ENCODE results near the gene UBE2D2.

UBE2D2 gene

DNA sequence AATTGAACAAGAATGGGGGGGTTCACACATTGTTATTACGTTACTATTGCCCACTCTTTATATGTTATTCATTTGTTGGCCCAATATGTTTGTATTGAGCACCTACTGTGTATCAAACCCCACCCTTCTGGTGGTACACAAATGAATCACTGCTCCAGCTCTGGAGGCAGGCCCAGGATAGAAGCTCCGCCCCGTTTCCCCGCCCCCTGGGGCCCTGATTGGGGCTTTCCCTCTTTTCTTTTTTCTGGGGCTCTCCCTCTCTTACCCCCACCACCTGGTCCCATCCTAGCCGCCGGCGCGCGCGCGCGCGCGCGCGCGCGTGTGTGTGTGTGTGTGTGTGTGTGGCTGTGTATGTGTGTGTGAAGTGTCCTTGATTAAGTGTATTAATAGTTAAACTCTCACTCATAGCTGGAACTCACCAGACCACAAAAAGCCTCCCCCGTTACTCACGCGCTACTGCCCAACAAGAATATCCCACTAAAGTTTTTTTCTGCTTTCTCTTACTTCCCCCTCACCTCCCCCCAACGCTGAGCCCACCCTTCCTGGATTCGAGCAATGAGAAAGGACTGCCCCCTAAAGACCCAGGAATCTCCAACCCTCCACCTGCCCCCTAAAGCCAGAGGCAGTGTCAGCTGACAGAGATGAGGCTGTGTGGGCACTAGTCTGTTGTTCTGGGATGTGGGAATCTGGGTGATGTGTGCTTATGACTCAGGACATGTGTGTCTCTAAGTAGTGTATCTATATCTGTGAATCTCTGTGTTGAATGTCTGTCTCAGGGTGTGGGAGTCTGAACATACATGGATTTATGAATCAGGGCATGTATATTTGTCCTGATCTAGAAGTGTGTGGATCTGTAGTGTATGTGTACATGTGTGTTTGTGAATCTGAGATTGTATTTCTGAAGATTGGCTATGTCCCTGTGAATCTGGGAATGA lies 91.0 kb downstream of the UBE2D2 start:
- no peak for TF ChIP-seq CTCF (conservative IDR thresholded peaks at IDR 0.05)
- peak overlapping the region; percentile 90 for H3K27ac ChIP-seq

- H3K27ac ChIP-seq: peak overlapping the region; percentile 90
- TF ChIP-seq CTCF (conservative IDR thresholded peaks at IDR 0.05): no peak
Observed at GRCh38 chr5:139652788-139653241, 91.7 kb downstream of the UBE2D2 start.

DNA sequence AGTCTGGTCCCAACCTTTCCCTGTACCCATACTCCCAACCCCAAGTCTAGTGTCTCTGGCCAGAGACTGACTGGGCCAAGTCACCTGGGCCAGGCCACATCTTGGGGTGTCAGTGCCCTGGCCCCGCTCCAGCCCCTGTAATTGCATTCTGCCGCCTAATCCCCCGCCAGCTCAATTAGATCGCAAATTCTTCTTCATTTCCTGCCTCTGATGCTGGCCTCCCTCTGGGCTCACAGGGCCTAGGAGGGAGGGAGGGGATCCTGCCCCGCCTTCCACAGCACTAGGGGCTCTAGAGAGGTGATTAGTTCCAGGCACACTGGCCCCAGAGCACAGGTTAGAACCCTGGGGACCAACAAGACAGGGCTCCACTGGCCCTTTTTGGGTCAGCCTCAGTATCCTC lies 92.5 kb downstream of the UBE2D2 start:
- peak overlapping the region; percentile 90 for H3K27ac ChIP-seq
- no peak for TF ChIP-seq CTCF (conservative IDR thresholded peaks at IDR 0.05)

- no peak for TF ChIP-seq CTCF (conservative IDR thresholded peaks at IDR 0.05)
- peak overlapping the region; percentile 92 for H3K27ac ChIP-seq
Observed at GRCh38 chr5:139654464-139654863, 93.3 kb downstream of the UBE2D2 start.

- no peak for TF ChIP-seq CTCF (conservative IDR thresholded peaks at IDR 0.05)
- H3K27ac ChIP-seq: peak overlapping the region; percentile 92
Observed at GRCh38 chr5:139654871-139655491, 93.8 kb downstream of the UBE2D2 start.

DNA sequence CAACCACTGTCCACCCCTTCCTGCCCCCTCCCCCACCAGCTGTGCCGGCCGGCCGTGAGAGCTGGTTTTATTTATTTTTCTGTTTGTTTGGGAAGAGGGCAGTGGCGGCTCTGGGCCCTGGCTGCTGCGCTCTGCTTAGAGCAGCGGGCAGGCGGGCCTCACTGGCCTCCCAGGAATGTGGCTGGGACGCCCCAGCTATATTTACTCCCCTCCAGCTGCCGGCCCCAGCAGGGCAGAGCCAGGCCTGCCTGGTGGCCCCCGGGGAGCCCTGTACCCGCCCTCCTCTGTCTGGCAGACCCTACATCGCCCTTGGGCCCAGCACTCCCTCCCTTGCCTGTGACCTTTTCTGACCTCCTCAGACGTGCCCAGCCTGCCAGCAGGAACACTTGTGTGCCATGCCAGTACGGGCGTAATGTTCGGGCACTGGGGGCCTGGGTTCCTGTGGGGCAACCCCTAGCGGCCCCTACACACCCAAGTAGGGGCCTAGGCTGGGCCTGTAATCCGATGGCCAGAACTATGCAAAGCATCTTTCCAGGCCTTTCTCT lies 94.7 kb downstream of the UBE2D2 start:
- no peak for TF ChIP-seq CTCF (conservative IDR thresholded peaks at IDR 0.05)
- peak overlapping the region; percentile 92 for H3K27ac ChIP-seq

All from VCaP (cell line).